Endothelial cell (in vitro differentiated cells): ENCODE data around the gene DZIP3. TPM values are rescaled to one million over a fixed set of nuclear protein-coding genes. Genes with fewer than 3 reads are reported as not detected.
"Not testable (repeated sequence)": the region's sequence is repeated elsewhere in the genome, so short reads cannot be mapped to it uniquely, and the experiment has no call there.

ENCODE experiments used
- DNase-seq: peaks from one replicate; pipeline ENCODE4 v3.0.0; 2021; ENCODE audit warnings: low spot score
- H3K27ac Mint-ChIP-seq: one replicate; pipeline ENCODE4 v1.8.0; 2021; ENCODE audit warnings: mixed read lengths, inconsistent platforms; ENCODE audit not compliant: unreplicated experiment
- H3K27me3 Mint-ChIP-seq: one replicate; pipeline ENCODE4 v1.8.0; 2021; ENCODE audit warnings: mild to moderate bottlenecking, moderate library complexity, mixed read lengths, inconsistent platforms; ENCODE audit not compliant: unreplicated experiment
- H3K36me3 Mint-ChIP-seq: one replicate; pipeline ENCODE4 v1.8.0; 2021; ENCODE audit warnings: mild to moderate bottlenecking, low read depth, mixed read lengths, inconsistent platforms; ENCODE audit not compliant: unreplicated experiment
- H3K4me1 Mint-ChIP-seq: one replicate; pipeline ENCODE4 v1.8.0; 2021; ENCODE audit warnings: mild to moderate bottlenecking, mixed read lengths, inconsistent platforms; ENCODE audit not compliant: unreplicated experiment
- H3K4me3 Mint-ChIP-seq: one replicate; pipeline ENCODE4 v1.8.0; 2021; ENCODE audit warnings: mild to moderate bottlenecking, mixed read lengths, inconsistent platforms; ENCODE audit not compliant: unreplicated experiment
- H3K9me3 Mint-ChIP-seq: one replicate; pipeline ENCODE4 v1.8.0; 2021; ENCODE audit warnings: mixed read lengths, inconsistent platforms; ENCODE audit not compliant: unreplicated experiment
- total RNA-seq: library from RNA; stranded (reverse); fragmentation: NEBNext Ultra II Directional; extraction: Animal tissue kit (Norgen Biotek cat#: 25700); gene quantifications from one replicate; pipeline ENCODE4 v1.2.1, GENCODE V29; 2021; ENCODE audit not compliant: unreplicated experiment
- TF ChIP-seq, protein P1 (sequence below): fragments of 200-600 bp; sonication (generic); IDR thresholded peaks from one replicate; pipeline ENCODE4 v1.5.0; 2021; ENCODE audit warnings: antibody characterized with exemption; ENCODE audit not compliant: unreplicated experiment

DZIP3 gene
- total RNA-seq, 1 donor from 2014 or later, result 16.0 TPM

DNA sequence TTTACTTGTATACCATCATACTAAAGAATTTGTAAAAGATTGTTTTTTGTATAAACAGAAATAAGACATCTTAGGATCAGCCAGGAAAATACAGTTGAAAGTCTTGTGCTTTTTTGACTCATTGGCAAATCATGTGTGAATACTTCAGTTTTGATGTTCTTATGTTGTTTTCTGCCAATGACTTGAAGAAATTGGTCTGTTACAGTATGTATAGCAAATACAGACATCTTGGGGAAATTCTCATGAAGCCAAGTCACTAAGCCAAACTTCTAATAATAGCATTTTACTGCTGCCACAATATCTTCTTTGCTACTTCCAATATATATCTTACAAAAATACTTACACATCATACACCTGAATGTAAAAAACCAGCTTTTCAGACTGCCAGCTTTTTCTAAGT, 83.2 kb downstream of the DZIP3 start:
- no peaks in the 10 kb centered on the region for H3K27me3 Mint-ChIP-seq
- no peaks in the 10 kb centered on the region for H3K4me1 Mint-ChIP-seq
- TF ChIP-seq, protein P1, sequence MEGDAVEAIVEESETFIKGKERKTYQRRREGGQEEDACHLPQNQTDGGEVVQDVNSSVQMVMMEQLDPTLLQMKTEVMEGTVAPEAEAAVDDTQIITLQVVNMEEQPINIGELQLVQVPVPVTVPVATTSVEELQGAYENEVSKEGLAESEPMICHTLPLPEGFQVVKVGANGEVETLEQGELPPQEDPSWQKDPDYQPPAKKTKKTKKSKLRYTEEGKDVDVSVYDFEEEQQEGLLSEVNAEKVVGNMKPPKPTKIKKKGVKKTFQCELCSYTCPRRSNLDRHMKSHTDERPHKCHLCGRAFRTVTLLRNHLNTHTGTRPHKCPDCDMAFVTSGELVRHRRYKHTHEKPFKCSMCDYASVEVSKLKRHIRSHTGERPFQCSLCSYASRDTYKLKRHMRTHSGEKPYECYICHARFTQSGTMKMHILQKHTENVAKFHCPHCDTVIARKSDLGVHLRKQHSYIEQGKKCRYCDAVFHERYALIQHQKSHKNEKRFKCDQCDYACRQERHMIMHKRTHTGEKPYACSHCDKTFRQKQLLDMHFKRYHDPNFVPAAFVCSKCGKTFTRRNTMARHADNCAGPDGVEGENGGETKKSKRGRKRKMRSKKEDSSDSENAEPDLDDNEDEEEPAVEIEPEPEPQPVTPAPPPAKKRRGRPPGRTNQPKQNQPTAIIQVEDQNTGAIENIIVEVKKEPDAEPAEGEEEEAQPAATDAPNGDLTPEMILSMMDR, result no peak
- H3K4me3 Mint-ChIP-seq, result no peak overlapping the region
- H3K27ac Mint-ChIP-seq, result no peak overlapping the region
- no peak for DNase-seq
- H3K36me3 Mint-ChIP-seq, result no peaks in the 10 kb centered on the region
- no peaks in the 10 kb centered on the region for H3K9me3 Mint-ChIP-seq

GRCh38 chr3:108673988-108674661, 84.6 kb downstream of the DZIP3 start:
- no peak overlapping the region for H3K4me3 Mint-ChIP-seq
- no peak overlapping the region for H3K27ac Mint-ChIP-seq
- DNase-seq, result no peak
- TF ChIP-seq, protein P1, result no peak
- no peaks in the 10 kb centered on the region for H3K9me3 Mint-ChIP-seq
- no peaks in the 10 kb centered on the region for H3K27me3 Mint-ChIP-seq
- no peaks in the 10 kb centered on the region for H3K36me3 Mint-ChIP-seq
- no peaks in the 10 kb centered on the region for H3K4me1 Mint-ChIP-seq

GRCh38 chr3:108677811-108678210, 88.3 kb downstream of the DZIP3 start:
- Mint-ChIP-seq H3K36me3 (no peaks in the 10 kb centered on the region), H3K27ac (no peak overlapping the region), H3K9me3 (no peaks in the 10 kb centered on the region), H3K4me3 (no peak overlapping the region), H3K4me1 (no peaks in the 10 kb centered on the region), H3K27me3 (no peaks in the 10 kb centered on the region)
- DNase-seq, result no peak
- TF ChIP-seq, protein P1, result no peak

DNA sequence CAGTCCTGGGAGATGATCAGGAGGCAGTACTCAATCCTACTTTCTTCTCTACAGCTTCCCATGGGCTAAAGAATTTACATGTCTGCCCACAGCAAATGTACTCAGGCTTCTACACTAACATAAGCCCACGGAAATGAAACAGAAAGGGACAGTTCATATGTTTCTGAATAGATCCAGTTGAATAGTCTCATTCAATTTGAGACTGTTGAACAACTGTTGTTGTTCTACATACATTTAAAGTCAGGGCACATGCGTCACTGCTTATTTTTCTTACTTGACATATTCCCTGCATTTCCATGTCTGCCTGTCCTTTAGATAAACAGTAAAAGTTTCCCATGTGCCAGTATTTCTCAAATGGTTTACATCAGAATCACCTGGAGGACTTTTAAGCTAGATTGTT, 102.8 kb downstream of the DZIP3 start:
- H3K27ac Mint-ChIP-seq, H3K27me3 Mint-ChIP-seq, DNase-seq, H3K4me1 Mint-ChIP-seq, H3K9me3 Mint-ChIP-seq, H3K4me3 Mint-ChIP-seq: not testable (repeated sequence)
- H3K36me3 Mint-ChIP-seq, result peaks cover 17% of the 10 kb centered on the region

DNA sequence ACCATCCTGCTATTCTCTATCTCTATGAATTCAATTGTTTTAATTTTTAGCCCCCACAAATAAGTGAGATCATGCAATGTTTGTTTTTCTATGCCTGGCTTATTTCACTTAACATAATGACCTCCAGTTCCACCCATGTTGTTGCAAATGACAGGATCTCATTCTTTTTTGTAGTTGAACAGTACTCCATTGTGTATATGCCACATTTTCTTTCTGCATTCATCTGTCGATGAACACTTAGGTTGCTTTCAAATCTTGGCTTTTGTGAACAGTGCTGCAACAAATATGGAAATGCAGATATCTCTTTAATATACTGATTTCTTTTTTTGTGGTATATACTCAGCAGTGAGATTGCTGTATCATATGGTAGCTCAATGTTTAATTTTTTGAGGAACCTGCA, 108.9 kb downstream of the DZIP3 start:
- H3K9me3 Mint-ChIP-seq, result no peaks in the 10 kb centered on the region
- DNase-seq, result no peak
- H3K4me3 Mint-ChIP-seq, result no peak overlapping the region
- no peaks in the 10 kb centered on the region for H3K4me1 Mint-ChIP-seq
- TF ChIP-seq, protein P1, result no peak
- no peak overlapping the region for H3K27ac Mint-ChIP-seq
- peaks cover 14% of the 10 kb centered on the region for H3K36me3 Mint-ChIP-seq
- peaks cover 1% of the 10 kb centered on the region for H3K27me3 Mint-ChIP-seq
